DND-41 (cell line): ENCODE results near the gene CD1B.
A peak's percentile ranks its signal among the peaks of the same experiment; 100 is the strongest.

Experiments
- ATAC-seq: fragments of 200-7000 bp; cut with Tn5 transposase; 3 replicates; pipeline ENCODE4 v1.9.1; 2021; ENCODE audit warnings: low read depth; ENCODE audit not compliant: insufficient read depth
- DNase-seq: peaks from one replicate; pipeline ENCODE4 v3.0.0-alpha.2; 2020
- H2AFZ ChIP-seq: 2 replicates; pipeline ENCODE4 v1.6.0; 2012; ENCODE audit warnings: low read depth, low read length
- H3K27ac ChIP-seq: 2 replicates; pipeline ENCODE4 v1.5.1; 2012; ENCODE audit warnings: low read length, inconsistent platforms
- H3K27me3 ChIP-seq: fragments of 200-600 bp; sonication (generic); 2 replicates; pipeline ENCODE4 v1.6.0; 2012; ENCODE audit warnings: low read length, mild to moderate bottlenecking, inconsistent platforms; ENCODE audit not compliant: insufficient read depth, poor library complexity
- H3K36me3 ChIP-seq: 2 replicates; pipeline ENCODE4 v1.5.1; 2012; ENCODE audit warnings: low read length, inconsistent platforms; ENCODE audit not compliant: insufficient read depth
- H3K4me1 ChIP-seq: 2 replicates; pipeline ENCODE4 v1.5.1; 2012; ENCODE audit warnings: mild to moderate bottlenecking, low read length; ENCODE audit not compliant: insufficient read depth
- H3K4me2 ChIP-seq: 2 replicates; pipeline ENCODE4 v1.6.0; 2012; ENCODE audit warnings: mild to moderate bottlenecking, moderate library complexity, low read length, inconsistent platforms; ENCODE audit not compliant: insufficient read depth
- H3K4me3 ChIP-seq, 2 experiments: fragments of 200-600 bp in 1 of 2; shearing (Covaris generic) in 1 of 2; 2 replicates each; pipeline ENCODE4 v1.5.1; 2012 to 2016; ENCODE audit warnings: inconsistent platforms in 2 of 2, low read length in 2 of 2, mild to moderate bottlenecking in 2 of 2, low read depth in 1 of 2, moderate library complexity in 1 of 2
- H3K79me2 ChIP-seq: 2 replicates; pipeline ENCODE4 v1.6.0; 2012; ENCODE audit warnings: low read length, inconsistent platforms; ENCODE audit not compliant: insufficient read depth
- H3K9ac ChIP-seq: 2 replicates; pipeline ENCODE4 v1.6.0; 2012; ENCODE audit warnings: low read depth, mild to moderate bottlenecking, inconsistent platforms, low read length, moderate library complexity
- H3K9me3 ChIP-seq: 2 replicates; pipeline ENCODE4 v1.5.1; 2012; ENCODE audit warnings: low read length, moderate library complexity, mild to moderate bottlenecking, inconsistent platforms; ENCODE audit not compliant: insufficient read depth, severe bottlenecking
- H4K20me1 ChIP-seq: 2 replicates; pipeline ENCODE4 v1.6.0; 2012; ENCODE audit warnings: low read length; ENCODE audit not compliant: insufficient read depth
- CTCF ChIP-seq: IDR thresholded peaks from 2 replicates; pipeline ENCODE4 v1.5.1; 2012; ENCODE audit warnings: borderline replicate concordance, low read length, moderate library complexity, mild to moderate bottlenecking; ENCODE audit not compliant: poor library complexity, severe bottlenecking; ENCODE audit errors: extremely low read depth
- EZH2 ChIP-seq: IDR thresholded peaks from 3 replicates; pipeline ENCODE4 v1.6.1; 2012; ENCODE audit warnings: borderline replicate concordance, low read depth, mild to moderate bottlenecking, moderate library complexity, low read length, inconsistent platforms; ENCODE audit not compliant: severe bottlenecking

Gene CD1B

GRCh38 chr1:158286941-158287346 is 44.4 kb downstream of the CD1B start:
- no peaks in the 10 kb centered on the region for H4K20me1 ChIP-seq
- peak overlapping the region; percentile 82 for H3K27ac ChIP-seq
- ATAC-seq (peak; percentile 77), DNase-seq (peak; percentile 55)
- H3K9me3 ChIP-seq = peaks cover 6% of the 10 kb centered on the region
- TF ChIP-seq CTCF = no peak
- no peak for TF ChIP-seq EZH2
- peak overlapping the region; percentile 40 for H3K9ac ChIP-seq
- H2AFZ ChIP-seq = peak overlapping the region; percentile 54
- no peaks in the 10 kb centered on the region for H3K27me3 ChIP-seq
- no peaks in the 10 kb centered on the region for H3K79me2 ChIP-seq
- H3K4me1 ChIP-seq = peaks cover 91% of the 10 kb centered on the region
- H3K4me3 ChIP-seq = no peak overlapping the region
- H3K4me2 ChIP-seq = peak overlapping the region; percentile 47
- H3K36me3 ChIP-seq = 0 out of 2 replicates have a peak, but pooled peaks cover 4% of the 10 kb centered on the region

- no peaks in the 10 kb centered on the region for H3K27me3 ChIP-seq
- no peak for DNase-seq
- no peaks in the 10 kb centered on the region for H4K20me1 ChIP-seq
- H3K27ac ChIP-seq = peak overlapping the region; percentile 82
- no peak overlapping the region; the same call in 1 of the 2 replicates for H2AFZ ChIP-seq
- no peak overlapping the region for H3K4me3 ChIP-seq
- ATAC-seq = no peak
- H3K4me2 ChIP-seq = peak overlapping the region; percentile 47
- H3K4me1 ChIP-seq = peaks cover 89% of the 10 kb centered on the region
- TF ChIP-seq CTCF (no peak), EZH2 (no peak)
- H3K79me2 ChIP-seq = no peaks in the 10 kb centered on the region
- peaks cover 6% of the 10 kb centered on the region for H3K9me3 ChIP-seq
- 0 out of 2 replicates have a peak, but pooled peaks cover 4% of the 10 kb centered on the region for H3K36me3 ChIP-seq
- peak overlapping the region; percentile 40 for H3K9ac ChIP-seq
These were observed 44.8 kb downstream of the CD1B start for GRCh38 chr1:158286487-158286886.

GRCh38 chr1:158285756-158286241 is 45.5 kb downstream of the CD1B start:
- Histone ChIP-seq H3K4me2 (peak overlapping the region; percentile 47), H3K79me2 (no peaks in the 10 kb centered on the region), H3K9me3 (peaks cover 6% of the 10 kb centered on the region), H3K4me3 (0 out of 4 replicates have a peak overlapping the region, but pooled peaks of 1 of the 2 experiments have one; percentile 15), H3K36me3 (0 out of 2 replicates have a peak, but pooled peaks cover 4% of the 10 kb centered on the region), H3K9ac (peak overlapping the region; percentile 40), H3K27ac (peak overlapping the region; percentile 82), H2AFZ (peak overlapping the region; percentile 53), H3K27me3 (no peaks in the 10 kb centered on the region), H3K4me1 (peaks cover 82% of the 10 kb centered on the region), H4K20me1 (no peaks in the 10 kb centered on the region)
- TF ChIP-seq CTCF (no peak), EZH2 (no peak)
- DNase-seq (peak; percentile 73), ATAC-seq (peak; percentile 73)
